ENCODE data around the gene ITSN1. TPM values are rescaled to one million over a fixed set of nuclear protein-coding genes. Genes with fewer than 3 reads are reported as not detected.

The ITSN1 gene
- total RNA-seq, 1 experiment from 2014 or later, result 50.3 TPM

GRCh38 chr21:33872881-33873515 is 230.7 kb downstream of the ITSN1 start:
- intact Hi-C loops (cut with micrococcal nuclease; ENCODE audit: unreplicated experiment) (no loop called here), in situ Hi-C loops (cut with HindIII; ENCODE audit: low pct_unique_long_range_greater_than_20kb, low sequenced_read_pairs) (no loop called here)
- CTCF ChIA-PET, result no interaction called here
- H3K27me3 ChIP-seq (ENCODE audit: control insufficient read depth, insufficient read depth, low read length), result no peaks in the 10 kb centered on the region
- no peaks in the 10 kb centered on the region for H3K36me3 ChIP-seq (ENCODE audit: control insufficient read depth, insufficient read depth, low read length)
- POLR2A ChIA-PET, result no interaction called here
- no peak overlapping the region for H3K27ac ChIP-seq (ENCODE audit: low read length)
- DNase-seq (ENCODE audit: low read depth, low spot score) (no peak), ATAC-seq (no peak)
- H3K4me3 ChIP-seq (ENCODE audit: low read depth in 2 of 2, low read length in 2 of 2), result no peak overlapping the region
- TF ChIP-seq SIN3A (IDR thresholded peaks at IDR 0.05; ENCODE audit: borderline replicate concordance, insufficient read depth, low read depth, low read length) (no peak), REST (IDR thresholded peaks at IDR 0.05; ENCODE audit: insufficient read depth in 1 of 2, low read depth in 2 of 2, low read length in 1 of 2) (no peak), POLR2AphosphoS5 (IDR thresholded peaks at IDR 0.05; ENCODE audit: low read depth, low read length) (no peak), TCF7L2 (IDR thresholded peaks at IDR 0.05; ENCODE audit: low read depth, low read length) (no peak)
- TF ChIP-seq, protein P1, sequence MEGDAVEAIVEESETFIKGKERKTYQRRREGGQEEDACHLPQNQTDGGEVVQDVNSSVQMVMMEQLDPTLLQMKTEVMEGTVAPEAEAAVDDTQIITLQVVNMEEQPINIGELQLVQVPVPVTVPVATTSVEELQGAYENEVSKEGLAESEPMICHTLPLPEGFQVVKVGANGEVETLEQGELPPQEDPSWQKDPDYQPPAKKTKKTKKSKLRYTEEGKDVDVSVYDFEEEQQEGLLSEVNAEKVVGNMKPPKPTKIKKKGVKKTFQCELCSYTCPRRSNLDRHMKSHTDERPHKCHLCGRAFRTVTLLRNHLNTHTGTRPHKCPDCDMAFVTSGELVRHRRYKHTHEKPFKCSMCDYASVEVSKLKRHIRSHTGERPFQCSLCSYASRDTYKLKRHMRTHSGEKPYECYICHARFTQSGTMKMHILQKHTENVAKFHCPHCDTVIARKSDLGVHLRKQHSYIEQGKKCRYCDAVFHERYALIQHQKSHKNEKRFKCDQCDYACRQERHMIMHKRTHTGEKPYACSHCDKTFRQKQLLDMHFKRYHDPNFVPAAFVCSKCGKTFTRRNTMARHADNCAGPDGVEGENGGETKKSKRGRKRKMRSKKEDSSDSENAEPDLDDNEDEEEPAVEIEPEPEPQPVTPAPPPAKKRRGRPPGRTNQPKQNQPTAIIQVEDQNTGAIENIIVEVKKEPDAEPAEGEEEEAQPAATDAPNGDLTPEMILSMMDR (IDR thresholded peaks at IDR 0.05), result no peak
- no peaks in the 10 kb centered on the region for H3K4me1 ChIP-seq (ENCODE audit: control insufficient read depth, insufficient read depth, low read length)
- BruUV-seq (replicated peaks), result no TSS peak
- no peaks in the 10 kb centered on the region for H3K9me3 ChIP-seq (ENCODE audit: control insufficient read depth, insufficient read depth, low read depth, low read length)

DNA sequence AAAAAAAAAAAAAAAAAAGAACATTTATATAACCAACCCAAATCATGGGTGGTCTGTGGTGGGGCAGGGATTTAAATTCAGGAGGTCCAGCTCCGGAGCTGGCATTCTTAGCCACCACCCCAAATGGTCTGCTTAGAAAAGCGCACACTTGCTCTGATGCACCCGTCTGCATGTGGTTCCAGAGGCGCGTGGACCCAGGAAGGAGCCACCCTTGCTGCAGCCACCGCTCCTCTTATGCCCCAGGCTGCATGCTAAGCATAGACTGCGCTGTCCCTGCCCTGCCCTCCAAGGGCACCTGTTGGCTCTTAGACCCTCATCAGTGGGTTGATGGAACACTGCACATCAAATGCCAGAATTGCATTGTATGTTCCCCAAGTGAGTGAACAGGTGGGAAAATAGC is 231.9 kb downstream of the ITSN1 start:
- ChIA-PET POLR2A (no interaction called here), CTCF (no interaction called here)
- in situ Hi-C loops (cut with HindIII; ENCODE audit: low pct_unique_long_range_greater_than_20kb, low sequenced_read_pairs), result no loop called here

More for the DNA sequence above, 231.9 kb downstream of the ITSN1 start:
- Histone ChIP-seq H3K4me3 (ENCODE audit: low read depth in 2 of 2, low read length in 2 of 2) (no peak overlapping the region), H3K27me3 (ENCODE audit: control insufficient read depth, insufficient read depth, low read length) (no peaks in the 10 kb centered on the region), H3K9me3 (ENCODE audit: control insufficient read depth, insufficient read depth, low read depth, low read length) (no peaks in the 10 kb centered on the region), H3K27ac (ENCODE audit: low read length) (no peak overlapping the region), H3K4me1 (ENCODE audit: control insufficient read depth, insufficient read depth, low read length) (no peaks in the 10 kb centered on the region), H3K36me3 (ENCODE audit: control insufficient read depth, insufficient read depth, low read length) (no peaks in the 10 kb centered on the region)
- DNase-seq (ENCODE audit: low read depth, low spot score) (no peak), ATAC-seq (no peak)
- TF ChIP-seq, protein P1 (IDR thresholded peaks at IDR 0.05), result no peak
- no TSS peak for BruUV-seq (replicated peaks)
- intact Hi-C loops (cut with micrococcal nuclease; ENCODE audit: unreplicated experiment), result no loop called here
